ENCODE data around the gene TRAPPC3L. TPM values are rescaled to one million over a fixed set of nuclear protein-coding genes. Genes with fewer than 3 reads are reported as not detected.

TRAPPC3L gene
- total and polyA plus RNA-seq, 9 of the 15 experiments (the other 6 are each of a cell fraction or from before 2014, with no cell fraction given), result not detected

- TF ChIP-seq RBM39 (optimal IDR thresholded peaks at IDR 0.05; ENCODE audit: low read depth, low read length) (no peak), ADNP (tag; IDR thresholded peaks at IDR 0.05) (no peak)
These were observed 30.3 kb downstream of the TRAPPC3L start (continued) for GRCh38 chr6:116515141-116515540.

GRCh38 chr6:116514111-116514510, 31.4 kb downstream of the TRAPPC3L start:
- in situ Hi-C loops (cut with MboI), result no loop called here
- H3K9me3 ChIP-seq (replicated peaks; ENCODE audit: control insufficient read depth, insufficient read depth, low read depth, low read length), result no peaks in the 10 kb centered on the region
- no peak overlapping the region for H3K27ac ChIP-seq (ENCODE audit: extremely low read depth, low read depth, low read length)
- H3K9ac ChIP-seq (ENCODE audit: insufficient read depth in 1 of 2, low read depth in 2 of 2, low read length in 2 of 2), result no peak overlapping the region
- no peak overlapping the region for H3K4me2 ChIP-seq (ENCODE audit: insufficient read depth, low read length)
- H3K4me3 ChIP-seq, result no peak overlapping the region
- DNase-seq (ENCODE audit: extremely low read depth in 1 of 4, low spot score in 3 of 4), result no peak
- 16% methylated on average over 4 of the region's 4 CpGs for WGBS (ENCODE audit: insufficient coverage, low coverage, missing lambda C conversion rate)
- no peaks in the 10 kb centered on the region for H4K20me1 ChIP-seq (replicated peaks; ENCODE audit: control insufficient read depth, insufficient read depth, low read length)
- H2AFZ ChIP-seq (ENCODE audit: low read depth, low read length), result no peak overlapping the region
- no peaks in the 10 kb centered on the region for H3K36me3 ChIP-seq (ENCODE audit: control insufficient read depth, insufficient read depth, low read length)
- no peaks in the 10 kb centered on the region; a peak in 2 of 5 replicates for H3K27me3 ChIP-seq (ENCODE audit: control insufficient read depth in 2 of 2, insufficient read depth in 2 of 2, low read length in 2 of 2)
- no peaks in the 10 kb centered on the region for H3K9me1 ChIP-seq (ENCODE audit: control insufficient read depth, insufficient read depth, low read length)
- CTCF ChIA-PET (ENCODE audit: low intra/inter-chr PET ratio), result interaction anchor here (0.6 kb wide), 1 partner anchor 639 kb away, joined by 3 read pairs; no protein-coding TSS in a partner anchor
- H3K79me2 ChIP-seq (ENCODE audit: control insufficient read depth, insufficient read depth, low read length), result no peaks in the 10 kb centered on the region
- TF ChIP-seq ZSCAN29 (IDR thresholded peaks at IDR 0.05) (no peak), SPI1 (IDR thresholded peaks at IDR 0.05; ENCODE audit: borderline replicate concordance, low read depth, low read length) (peak; percentile 53; the same call in 1 of the 2 replicates)
- intact Hi-C loops (cut with micrococcal nuclease), result loop anchor here (5.0 kb wide), 1 partner anchor 72 kb away; no protein-coding TSS in a partner anchor
- no peak for ATAC-seq
- peaks cover 3 to 6% of the 10 kb centered on the region in 2 experiments; a peak in 3 of 5 replicates for H3K4me1 ChIP-seq (replicated peaks in 1 of 2; ENCODE audit: control insufficient read depth in 2 of 2, insufficient read depth in 2 of 2, low read length in 2 of 2)
- no TSS peak for BruUV-seq (replicated peaks)
- POLR2A ChIA-PET, result interaction anchor here (1.2 kb wide), 1 partner anchor 8 kb away, joined by 4 read pairs; no protein-coding TSS in a partner anchor
- no peak for FAIRE-seq
